Measurements from ENCODE around the gene SETD7. TPM values are rescaled to one million over a fixed set of nuclear protein-coding genes. Genes with fewer than 3 reads are reported as not detected.

SETD7 gene
- total RNA-seq, 2 donors from 2014 or later, result 25.5 to 29.5 TPM

- Histone ChIP-seq H3K27ac (no peak overlapping the region), H3K9me3 (no peaks in the 10 kb centered on the region), H3K9ac (ENCODE audit: low read depth in 2 of 2, low read length in 2 of 2) (no peak overlapping the region), H3K27me3 (no peaks in the 10 kb centered on the region), H3K36me3 (no peaks in the 10 kb centered on the region), H3K4me1 (no peaks in the 10 kb centered on the region), H3K4me3 (no peak overlapping the region)
- no peak for DNase-seq
- intact Hi-C loops (cut with DNase I), result no loop called here
- TF ChIP-seq CTCF (IDR thresholded peaks at IDR 0.05), result no peak
These were observed 47.3 kb downstream of the SETD7 start for GRCh38 chr4:139508581-139509237.

- Histone ChIP-seq H3K9me3 (no peaks in the 10 kb centered on the region), H3K36me3 (no peaks in the 10 kb centered on the region), H3K27ac (no peak overlapping the region), H3K9ac (ENCODE audit: low read depth in 2 of 2, low read length in 2 of 2) (no peak overlapping the region), H3K4me3 (no peak overlapping the region), H3K27me3 (no peaks in the 10 kb centered on the region), H3K4me1 (no peaks in the 10 kb centered on the region)
- intact Hi-C loops (cut with DNase I), result no loop called here
- DNase-seq, result no peak
- TF ChIP-seq CTCF (IDR thresholded peaks at IDR 0.05), result no peak
These were observed 49.2 kb downstream of the SETD7 start for GRCh38 chr4:139506774-139507173.

- intact Hi-C loops (cut with DNase I), result no loop called here
- no peak overlapping the region for H3K9ac ChIP-seq (ENCODE audit: low read depth in 2 of 2, low read length in 2 of 2)
These were observed 52.3 kb downstream of the SETD7 start for GRCh38 chr4:139503622-139504166.

GRCh38 chr4:139501927-139502899 lies 53.8 kb downstream of the SETD7 start:
- intact Hi-C loops (cut with DNase I), result no loop called here
- H3K9me3 ChIP-seq, result no peaks in the 10 kb centered on the region
- no peaks in the 10 kb centered on the region for H3K4me1 ChIP-seq
- no peak overlapping the region for H3K9ac ChIP-seq (ENCODE audit: low read depth in 2 of 2, low read length in 2 of 2)
- H3K27ac ChIP-seq, result no peak overlapping the region
- no peaks in the 10 kb centered on the region for H3K27me3 ChIP-seq
- no peaks in the 10 kb centered on the region for H3K36me3 ChIP-seq
- TF ChIP-seq CTCF (IDR thresholded peaks at IDR 0.05), result no peak
- H3K4me3 ChIP-seq, result no peak overlapping the region
- no peak for DNase-seq

More at GRCh38 chr4:139503622-139504166, 52.3 kb downstream of the SETD7 start:
- no peak for TF ChIP-seq CTCF (IDR thresholded peaks at IDR 0.05)
- Histone ChIP-seq H3K27me3 (no peaks in the 10 kb centered on the region), H3K27ac (no peak overlapping the region), H3K36me3 (no peaks in the 10 kb centered on the region), H3K4me3 (no peak overlapping the region), H3K4me1 (no peaks in the 10 kb centered on the region), H3K9me3 (no peaks in the 10 kb centered on the region)
- no peak for DNase-seq

- Histone ChIP-seq H3K9ac (ENCODE audit: low read depth in 2 of 2, low read length in 2 of 2) (no peak overlapping the region), H3K9me3 (no peaks in the 10 kb centered on the region), H3K27me3 (no peaks in the 10 kb centered on the region), H3K4me3 (no peak overlapping the region), H3K4me1 (no peaks in the 10 kb centered on the region), H3K36me3 (no peaks in the 10 kb centered on the region), H3K27ac (no peak overlapping the region)
- intact Hi-C loops (cut with DNase I), result no loop called here
- DNase-seq, result no peak
- TF ChIP-seq CTCF (IDR thresholded peaks at IDR 0.05), result no peak
These were observed 54.5 kb downstream of the SETD7 start for GRCh38 chr4:139501527-139501926.

All from colonic mucosa (tissue), 4 donors.